HEK293 (cell line): ENCODE measurements around the gene WWC1.

Source experiments
- CTCF ChIA-PET: fragments of 350-600 bp; formaldehyde crosslinking; extraction: SDS; loops from one replicate; lab custom pipeline; 2021; ENCODE audit warnings: antibody characterized with exemption; lab: Yijun Ruan, JAX
- POLR2A ChIA-PET: fragments of 300-600 bp; formaldehyde crosslinking; extraction: SDS; loops from one replicate; lab custom pipeline; 2020; ENCODE audit warnings: antibody characterized with exemption, inconsistent platforms; lab: Yijun Ruan, JAX
- H3K27ac ChIP-seq: fragments of 200-500 bp; sonication (Bioruptor generic); 2 replicates; pipeline ENCODE4 v1.5.1; 2014; ENCODE audit warnings: low read depth, low read length, control low read depth, inconsistent platforms; ENCODE audit errors: extremely low read depth
- H3K36me3 ChIP-seq, 2 experiments: fragments of 200-500 bp in 1 of 2; sonication (Bioruptor generic) in 1 of 2; 1 replicate in 1 of 2; 2 replicates in 1 of 2; pipeline ENCODE4 v1.5.1; 2014 to 2017; ENCODE audit warnings: inconsistent platforms in 2 of 2, low read length in 2 of 2; ENCODE audit not compliant: control insufficient read depth in 2 of 2, insufficient read depth in 1 of 2
- H3K4me1 ChIP-seq: fragments of 200-500 bp; sonication (Bioruptor generic); 2 replicates; pipeline ENCODE4 v1.5.1; 2014; ENCODE audit warnings: mild to moderate bottlenecking, low read length, inconsistent platforms; ENCODE audit not compliant: control insufficient read depth, insufficient read depth
- H3K4me3 ChIP-seq: 2 replicates; pipeline ENCODE4 v1.5.1; 2011; ENCODE audit warnings: low read depth, mild to moderate bottlenecking, control low read depth, low read length, moderate library complexity
- H3K9me3 ChIP-seq: fragments of 200-500 bp; sonication (Bioruptor generic); 2 replicates; pipeline ENCODE4 v1.5.1; 2014; ENCODE audit warnings: low read depth, low read length, inconsistent platforms; ENCODE audit not compliant: control insufficient read depth, insufficient read depth
- AEBP2 ChIP-seq: fragments of 450-650 bp; formaldehyde crosslinking; IDR thresholded peaks from 2 replicates; pipeline ENCODE4 v1.5.1; 2016; ENCODE audit warnings: missing biosample characterization, missing genetic modification characterization, borderline replicate concordance
- EGR2 ChIP-seq: fragments of 450-650 bp; formaldehyde crosslinking; IDR thresholded peaks from 2 replicates; pipeline ENCODE4 v1.5.1; 2016; ENCODE audit warnings: low read depth, missing biosample characterization, missing genetic modification characterization
- PRDM10 ChIP-seq: fragments of 450-650 bp; formaldehyde crosslinking; IDR thresholded peaks from 2 replicates; pipeline ENCODE4 v1.5.1; 2016; ENCODE audit warnings: missing biosample characterization, missing genetic modification characterization
- PRDM6 ChIP-seq: fragments of 450-650 bp; formaldehyde crosslinking; IDR thresholded peaks from 2 replicates; pipeline ENCODE4 v1.5.1; 2017; ENCODE audit warnings: missing biosample characterization, missing genetic modification characterization
- ZBTB8A ChIP-seq: fragments of 450-650 bp; formaldehyde crosslinking; IDR thresholded peaks from 2 replicates; pipeline ENCODE4 v1.5.1; 2016; ENCODE audit warnings: missing biosample characterization, missing genetic modification characterization
- ZNF114 ChIP-seq: fragments of 450-650 bp; formaldehyde crosslinking; IDR thresholded peaks from 2 replicates; pipeline ENCODE4 v1.5.0; 2017; ENCODE audit warnings: missing biosample characterization, missing genetic modification characterization
- ZNF311 ChIP-seq: fragments of 450-650 bp; formaldehyde crosslinking; IDR thresholded peaks from 2 replicates; pipeline ENCODE4 v1.5.1; 2017; ENCODE audit warnings: missing biosample characterization, missing genetic modification characterization, borderline replicate concordance
- ZNF394 ChIP-seq: fragments of 450-650 bp; formaldehyde crosslinking; IDR thresholded peaks from 2 replicates; pipeline ENCODE4 v1.5.1; 2016; ENCODE audit warnings: missing biosample characterization, missing genetic modification characterization, mild to moderate bottlenecking, moderate library complexity, borderline replicate concordance
- ZNF433 ChIP-seq: fragments of 450-650 bp; formaldehyde crosslinking; IDR thresholded peaks from 2 replicates; pipeline ENCODE4 v1.5.1; 2016; ENCODE audit warnings: missing biosample characterization, missing genetic modification characterization, low read depth
- ZNF521 ChIP-seq: fragments of 450-650 bp; formaldehyde crosslinking; IDR thresholded peaks from 2 replicates; pipeline ENCODE4 v1.5.1; 2017; ENCODE audit warnings: missing biosample characterization, mild to moderate bottlenecking, missing genetic modification characterization
- ZNF555 ChIP-seq: fragments of 450-650 bp; formaldehyde crosslinking; conservative IDR thresholded peaks from 2 replicates; pipeline ENCODE4 v1.5.1; 2017; ENCODE audit warnings: missing biosample characterization, mild to moderate bottlenecking, missing genetic modification characterization, inconsistent platforms
- ZNF837 ChIP-seq: fragments of 450-650 bp; formaldehyde crosslinking; IDR thresholded peaks from 2 replicates; pipeline ENCODE4 v1.5.1; 2016; ENCODE audit warnings: missing biosample characterization, missing genetic modification characterization
- ZSCAN16 ChIP-seq: fragments of 450-650 bp; formaldehyde crosslinking; IDR thresholded peaks from 2 replicates; pipeline ENCODE4 v1.5.1; 2016; ENCODE audit warnings: missing biosample characterization, missing genetic modification characterization
- TF ChIP-seq, protein P1 (sequence below): fragments of 450-650 bp; formaldehyde crosslinking; conservative IDR thresholded peaks from 2 replicates; pipeline ENCODE4 v1.5.1; 2016; ENCODE audit warnings: low read depth, missing biosample characterization, missing genetic modification characterization
- TF ChIP-seq, protein P2 (sequence below): fragments of 450-650 bp; formaldehyde crosslinking; IDR thresholded peaks from 2 replicates; pipeline ENCODE4 v1.5.1; 2017; ENCODE audit warnings: missing biosample characterization, missing genetic modification characterization

WWC1 gene

GRCh38 chr5:168342151-168342825 lies 50.8 kb downstream of the WWC1 start:
- POLR2A ChIA-PET, result no interaction called here
- H3K4me1 ChIP-seq, result no peaks in the 10 kb centered on the region

GRCh38 chr5:168342985-168343384 lies 51.5 kb downstream of the WWC1 start:
- ChIA-PET POLR2A (no interaction called here), CTCF (no interaction called here)
- no peaks in the 10 kb centered on the region for H3K36me3 ChIP-seq
- H3K4me3 ChIP-seq, result no peak overlapping the region
- no peaks in the 10 kb centered on the region; the same call in 1 of the 2 replicates for H3K9me3 ChIP-seq
- no peaks in the 10 kb centered on the region for H3K4me1 ChIP-seq
- H3K27ac ChIP-seq, result no peak overlapping the region
- no peak for TF ChIP-seq ZNF837 (tag by site-specific recombination)
- no peak for TF ChIP-seq PRDM6
- TF ChIP-seq, protein P1, sequence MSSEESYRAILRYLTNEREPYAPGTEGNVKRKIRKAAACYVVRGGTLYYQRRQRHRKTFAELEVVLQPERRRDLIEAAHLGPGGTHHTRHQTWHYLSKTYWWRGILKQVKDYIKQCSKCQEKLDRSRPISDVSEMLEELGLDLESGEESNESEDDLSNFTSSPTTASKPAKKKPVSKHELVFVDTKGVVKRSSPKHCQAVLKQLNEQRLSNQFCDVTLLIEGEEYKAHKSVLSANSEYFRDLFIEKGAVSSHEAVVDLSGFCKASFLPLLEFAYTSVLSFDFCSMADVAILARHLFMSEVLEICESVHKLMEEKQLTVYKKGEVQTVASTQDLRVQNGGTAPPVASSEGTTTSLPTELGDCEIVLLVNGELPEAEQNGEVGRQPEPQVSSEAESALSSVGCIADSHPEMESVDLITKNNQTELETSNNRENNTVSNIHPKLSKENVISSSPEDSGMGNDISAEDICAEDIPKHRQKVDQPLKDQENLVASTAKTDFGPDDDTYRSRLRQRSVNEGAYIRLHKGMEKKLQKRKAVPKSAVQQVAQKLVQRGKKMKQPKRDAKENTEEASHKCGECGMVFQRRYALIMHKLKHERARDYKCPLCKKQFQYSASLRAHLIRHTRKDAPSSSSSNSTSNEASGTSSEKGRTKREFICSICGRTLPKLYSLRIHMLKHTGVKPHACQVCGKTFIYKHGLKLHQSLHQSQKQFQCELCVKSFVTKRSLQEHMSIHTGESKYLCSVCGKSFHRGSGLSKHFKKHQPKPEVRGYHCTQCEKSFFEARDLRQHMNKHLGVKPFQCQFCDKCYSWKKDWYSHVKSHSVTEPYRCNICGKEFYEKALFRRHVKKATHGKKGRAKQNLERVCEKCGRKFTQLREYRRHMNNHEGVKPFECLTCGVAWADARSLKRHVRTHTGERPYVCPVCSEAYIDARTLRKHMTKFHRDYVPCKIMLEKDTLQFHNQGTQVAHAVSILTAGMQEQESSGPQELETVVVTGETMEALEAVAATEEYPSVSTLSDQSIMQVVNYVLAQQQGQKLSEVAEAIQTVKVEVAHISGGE (tag by site-specific recombination), result no peak
- no peak for TF ChIP-seq ZSCAN16 (tag by site-specific recombination)
- TF ChIP-seq ZNF114 (tag by site-specific recombination), result no peak
- no peak for TF ChIP-seq ZNF394 (tag by site-specific recombination)
- TF ChIP-seq AEBP2 (tag by site-specific recombination), result no peak
- TF ChIP-seq, protein P2, sequence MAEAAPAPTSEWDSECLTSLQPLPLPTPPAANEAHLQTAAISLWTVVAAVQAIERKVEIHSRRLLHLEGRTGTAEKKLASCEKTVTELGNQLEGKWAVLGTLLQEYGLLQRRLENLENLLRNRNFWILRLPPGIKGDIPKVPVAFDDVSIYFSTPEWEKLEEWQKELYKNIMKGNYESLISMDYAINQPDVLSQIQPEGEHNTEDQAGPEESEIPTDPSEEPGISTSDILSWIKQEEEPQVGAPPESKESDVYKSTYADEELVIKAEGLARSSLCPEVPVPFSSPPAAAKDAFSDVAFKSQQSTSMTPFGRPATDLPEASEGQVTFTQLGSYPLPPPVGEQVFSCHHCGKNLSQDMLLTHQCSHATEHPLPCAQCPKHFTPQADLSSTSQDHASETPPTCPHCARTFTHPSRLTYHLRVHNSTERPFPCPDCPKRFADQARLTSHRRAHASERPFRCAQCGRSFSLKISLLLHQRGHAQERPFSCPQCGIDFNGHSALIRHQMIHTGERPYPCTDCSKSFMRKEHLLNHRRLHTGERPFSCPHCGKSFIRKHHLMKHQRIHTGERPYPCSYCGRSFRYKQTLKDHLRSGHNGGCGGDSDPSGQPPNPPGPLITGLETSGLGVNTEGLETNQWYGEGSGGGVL (tag by site-specific recombination), result no peak
- no peak for TF ChIP-seq ZBTB8A (tag by site-specific recombination)
- TF ChIP-seq ZNF521 (tag by site-specific recombination), result no peak
- TF ChIP-seq ZNF433 (tag by site-specific recombination), result no peak
- no peak for TF ChIP-seq ZNF311 (tag by site-specific recombination)

More at GRCh38 chr5:168342151-168342825, 50.8 kb downstream of the WWC1 start:
- H3K27ac ChIP-seq, result no peak overlapping the region
- TF ChIP-seq EGR2, result 0 out of 2 replicates have a peak, but pooled peaks have one; percentile 9
- TF ChIP-seq ZNF555 (tag by site-specific recombination), result no peak
- TF ChIP-seq PRDM10, result 0 out of 2 replicates have a peak, but pooled peaks have one; percentile 41
- CTCF ChIA-PET, result no interaction called here
- H3K36me3 ChIP-seq, result no peaks in the 10 kb centered on the region
- H3K4me3 ChIP-seq, result no peak overlapping the region
- H3K9me3 ChIP-seq, result no peaks in the 10 kb centered on the region; the same call in 1 of the 2 replicates
